COLO668 (cell line): ENCODE data around the gene MAPT.
"Not testable (repeated sequence)": the region's sequence is repeated elsewhere in the genome, so short reads cannot be mapped to it uniquely, and the experiment has no call there.

Experiments used
- DNase-seq: peaks from one replicate; lab custom pipeline; 2025; ENCODE audit not compliant: unreplicated experiment; lab: John Stamatoyannopoulos, UW

MAPT gene

DNA sequence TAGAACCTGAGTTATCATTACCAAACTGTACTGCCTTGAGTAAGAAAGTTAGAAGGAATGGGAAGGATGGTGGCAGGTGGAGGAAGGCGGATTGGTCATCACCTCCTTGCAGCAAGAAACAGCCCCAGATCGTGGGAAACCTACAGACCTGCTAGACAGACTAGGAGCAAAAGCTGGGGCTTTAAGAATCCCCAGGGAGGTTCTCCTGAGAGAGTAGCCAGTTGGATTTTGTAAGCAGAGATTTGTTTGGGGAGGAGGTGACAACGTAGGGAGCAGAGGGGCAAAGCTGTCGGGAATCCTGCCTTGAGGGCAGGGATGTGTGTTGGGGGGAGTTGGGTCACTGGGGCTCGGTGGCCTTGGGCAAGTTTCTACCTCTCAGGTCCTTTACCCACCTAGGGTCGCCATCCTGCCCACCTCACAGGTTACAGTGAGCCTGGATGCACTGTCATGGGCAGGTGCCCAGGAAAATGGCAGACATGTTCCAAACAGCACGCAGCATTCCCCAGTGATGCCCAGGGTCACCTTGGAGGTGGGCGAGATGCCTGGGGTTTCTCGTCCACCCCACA, 55.5 kb downstream of the MAPT start:
- no peak for DNase-seq

DNA sequence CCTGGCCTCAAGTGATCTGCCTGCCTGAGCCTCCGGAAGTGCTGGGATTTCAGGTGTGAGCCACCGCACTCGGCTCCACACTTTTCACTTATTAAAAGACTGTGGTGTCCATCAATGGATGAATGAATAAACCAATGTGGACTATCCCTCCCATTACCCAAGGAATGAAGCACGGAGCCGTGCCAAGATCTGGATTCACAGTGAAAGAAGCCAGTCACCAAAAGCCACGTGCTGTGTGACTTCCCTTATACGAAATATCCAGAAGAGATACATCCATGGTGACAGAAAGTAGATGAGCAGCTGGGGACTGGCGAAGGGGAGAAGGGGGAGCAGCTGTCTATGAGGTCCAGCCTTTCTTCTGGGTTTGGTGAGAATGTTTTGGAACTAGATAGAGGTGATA, 56.5 kb downstream of the MAPT start:
- DNase-seq, result no peak

GRCh38 chr17:45951403-45951802, 57.0 kb downstream of the MAPT start:
- no peak for DNase-seq

DNA sequence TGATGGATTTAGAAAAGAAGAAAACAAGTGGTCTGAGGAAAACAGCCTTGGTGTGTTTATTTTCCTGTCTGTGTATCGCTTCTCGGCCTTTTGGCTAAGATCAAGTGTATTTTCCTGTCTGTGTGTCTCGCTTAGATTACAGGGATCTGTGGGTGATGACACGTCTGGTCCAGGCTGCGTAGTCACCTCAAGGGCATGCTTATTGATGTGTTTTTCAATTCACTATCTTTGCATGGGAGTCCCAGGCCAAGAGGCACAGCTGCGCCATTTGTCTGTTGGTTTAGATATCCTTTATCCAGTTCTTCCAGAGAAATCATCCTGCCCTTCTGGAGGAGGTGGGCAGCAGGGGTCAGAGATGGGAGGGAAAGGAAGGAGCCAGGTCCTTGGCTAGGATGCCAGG, 57.6 kb downstream of the MAPT start:
- DNase-seq, result no peak

- DNase-seq, result no peak
These were observed 58.5 kb downstream of the MAPT start for GRCh38 chr17:45952814-45953320.

GRCh38 chr17:45953561-45953960, 59.2 kb downstream of the MAPT start:
- no peak for DNase-seq

DNA sequence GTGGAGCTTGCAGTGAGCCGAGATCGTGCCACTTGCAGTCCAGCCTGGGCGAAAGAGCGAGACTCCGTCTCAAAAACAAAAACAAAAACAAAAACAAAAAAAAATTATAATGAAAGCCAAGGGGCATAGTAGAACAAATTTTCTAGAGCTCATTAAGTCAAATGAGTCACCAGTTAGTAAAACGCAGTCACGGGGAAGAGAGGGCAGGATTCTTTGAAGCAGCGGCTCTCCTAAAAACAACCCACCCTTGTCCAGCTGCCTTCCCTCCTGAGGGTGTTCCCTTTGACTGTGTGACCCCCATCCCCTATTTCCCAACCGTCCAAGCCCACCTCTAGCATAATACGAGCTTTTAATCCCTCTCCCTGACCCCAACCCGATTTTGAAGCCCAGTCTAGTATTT, 60.6 kb downstream of the MAPT start:
- no peak for DNase-seq

DNA sequence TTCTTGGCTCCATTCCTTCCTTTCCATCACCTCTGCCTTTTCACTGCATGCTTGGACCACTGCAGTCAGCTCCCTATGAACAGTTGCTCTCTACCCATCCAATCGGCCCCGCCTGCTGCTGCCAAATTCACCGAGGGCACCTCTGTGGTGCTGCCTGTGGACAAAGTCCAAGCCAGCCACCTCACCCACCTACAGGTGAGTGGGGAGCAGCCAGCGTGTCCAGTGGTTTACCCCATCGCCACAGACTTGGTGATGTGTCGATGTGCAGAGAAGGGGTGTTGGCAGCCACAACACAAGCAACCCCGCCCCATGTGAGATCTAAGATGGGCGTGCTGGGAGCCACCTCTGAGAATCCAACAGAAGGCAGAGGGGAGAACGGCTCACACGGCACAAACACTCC, 61.0 kb downstream of the MAPT start:
- no peak for DNase-seq

DNA sequence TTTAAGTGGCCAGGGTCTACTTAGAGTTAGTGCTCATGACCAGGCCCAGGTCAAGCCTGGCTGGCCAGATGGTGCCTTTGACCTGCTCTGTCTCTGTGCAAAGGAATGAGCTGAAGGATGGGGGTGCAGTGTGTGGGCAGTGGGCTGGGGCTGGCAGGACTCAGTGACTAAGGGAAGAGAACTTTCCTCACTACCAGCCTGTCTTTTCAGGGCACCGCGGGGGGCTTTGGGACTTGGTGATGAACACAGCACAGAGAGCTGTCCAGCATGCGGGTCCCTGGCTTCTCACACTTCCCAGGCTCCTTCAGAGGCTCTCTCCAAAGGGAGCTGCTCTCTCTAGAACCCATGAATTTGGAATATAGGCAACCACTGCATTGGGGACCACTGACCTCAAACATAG, 61.7 kb downstream of the MAPT start:
- no peak for DNase-seq

DNA sequence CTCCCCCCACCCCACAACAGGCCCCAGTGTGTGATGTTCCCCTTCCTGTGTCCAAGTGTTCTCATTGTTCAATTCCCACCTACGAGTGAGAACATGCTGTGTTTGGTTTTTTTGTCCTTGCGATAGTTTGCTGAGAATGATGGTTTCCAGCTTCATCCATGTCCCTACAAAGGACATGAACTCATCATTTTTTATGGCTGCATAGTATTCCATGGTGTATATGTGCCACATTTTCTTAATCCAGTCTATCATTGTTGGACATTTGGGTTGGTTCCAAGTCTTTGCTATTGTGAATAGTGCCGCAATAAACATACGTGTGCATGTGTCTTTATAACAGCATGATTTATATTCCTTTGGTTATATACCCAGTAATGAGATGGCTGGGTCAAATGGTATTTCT, 62.4 kb downstream of the MAPT start:
- DNase-seq, result not testable (repeated sequence)

DNA sequence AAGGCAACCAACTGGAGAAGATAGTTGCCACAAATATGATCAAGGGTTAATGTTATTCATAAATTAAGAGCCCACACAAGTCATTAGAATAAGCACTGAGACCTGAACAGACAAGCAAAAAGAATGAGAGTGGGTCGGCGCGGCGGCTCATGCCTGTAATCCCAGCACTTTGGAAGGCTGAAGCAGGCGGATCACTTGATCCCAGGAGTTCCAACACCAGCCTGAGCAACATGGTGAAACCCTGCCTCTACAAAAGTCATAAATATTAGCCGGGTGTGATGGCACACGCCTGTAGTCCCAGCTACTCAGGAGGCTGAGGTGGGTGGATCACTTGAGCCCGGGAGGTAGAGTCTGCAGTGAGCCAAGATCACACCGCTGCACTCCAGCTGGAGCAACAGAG, 64.0 kb downstream of the MAPT start:
- no peak for DNase-seq

DNA sequence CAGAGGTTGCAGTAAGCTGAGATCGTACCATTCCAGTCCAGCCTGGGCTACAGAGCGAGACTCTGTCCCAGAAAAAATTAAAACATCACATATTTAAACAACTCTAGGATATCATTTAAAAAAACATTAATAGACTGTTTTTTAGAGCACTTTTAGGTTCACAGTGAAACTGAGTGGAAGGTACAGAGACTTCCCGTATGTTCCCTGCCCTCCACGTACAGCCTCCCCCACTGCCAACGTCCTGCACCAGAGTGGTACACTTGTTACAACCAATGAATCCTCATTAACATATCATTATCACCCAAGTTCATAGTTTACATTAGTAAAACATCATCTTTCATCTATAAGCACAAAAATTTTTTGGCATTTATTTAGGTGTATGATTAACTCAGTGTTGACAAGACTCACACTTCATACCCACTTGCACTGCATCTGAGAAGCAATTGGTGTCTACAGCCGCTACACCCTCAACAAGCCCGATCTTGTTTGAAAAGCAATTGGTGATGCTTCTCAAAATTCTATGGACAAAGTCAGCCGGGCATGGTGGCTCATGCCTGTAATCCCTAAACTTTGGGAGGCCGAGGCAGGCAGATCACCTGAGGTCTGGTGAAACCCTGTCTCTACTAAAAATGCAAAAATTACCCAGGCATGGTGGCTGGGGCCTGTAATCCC, 64.8 kb downstream of the MAPT start:
- DNase-seq, result no peak

DNA sequence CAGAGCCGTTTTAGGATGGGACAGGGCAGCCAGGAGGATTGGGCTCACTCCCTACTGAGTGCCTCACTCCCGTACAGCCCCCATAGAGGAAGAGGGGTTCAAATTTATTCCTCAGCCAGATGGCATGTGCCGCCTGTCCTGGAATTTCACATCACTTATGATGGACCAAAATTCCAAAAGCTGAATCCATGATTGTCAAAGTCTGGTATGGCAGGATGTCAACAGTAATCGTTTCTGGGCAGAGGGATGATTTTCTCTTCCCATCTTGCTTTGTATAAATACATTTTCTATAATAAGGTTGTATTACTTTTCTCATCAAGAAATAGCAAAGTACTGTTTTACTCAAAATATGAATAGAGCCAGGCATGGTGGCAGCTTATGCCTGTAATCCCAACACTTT, 66.0 kb downstream of the MAPT start:
- no peak for DNase-seq

DNA sequence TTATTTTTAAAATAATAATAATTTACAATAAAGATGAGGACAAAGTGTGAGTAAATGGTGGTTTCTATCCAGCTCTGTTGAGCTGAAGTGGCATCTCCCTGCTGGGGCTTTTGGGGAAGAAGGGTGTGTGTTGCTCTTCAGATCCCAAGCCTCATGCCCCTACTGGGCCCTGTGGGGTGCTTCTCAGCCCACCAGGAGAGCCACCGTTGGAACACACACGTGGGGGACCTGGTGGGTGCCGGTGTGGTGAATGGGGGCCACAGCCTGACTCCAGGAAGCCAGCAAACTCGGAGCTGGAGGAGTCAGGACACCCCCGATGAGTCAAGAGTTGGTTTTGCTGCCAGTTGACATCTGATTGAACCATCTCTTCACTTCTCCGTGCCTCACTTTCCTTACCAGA, 66.9 kb downstream of the MAPT start:
- no peak for DNase-seq

DNA sequence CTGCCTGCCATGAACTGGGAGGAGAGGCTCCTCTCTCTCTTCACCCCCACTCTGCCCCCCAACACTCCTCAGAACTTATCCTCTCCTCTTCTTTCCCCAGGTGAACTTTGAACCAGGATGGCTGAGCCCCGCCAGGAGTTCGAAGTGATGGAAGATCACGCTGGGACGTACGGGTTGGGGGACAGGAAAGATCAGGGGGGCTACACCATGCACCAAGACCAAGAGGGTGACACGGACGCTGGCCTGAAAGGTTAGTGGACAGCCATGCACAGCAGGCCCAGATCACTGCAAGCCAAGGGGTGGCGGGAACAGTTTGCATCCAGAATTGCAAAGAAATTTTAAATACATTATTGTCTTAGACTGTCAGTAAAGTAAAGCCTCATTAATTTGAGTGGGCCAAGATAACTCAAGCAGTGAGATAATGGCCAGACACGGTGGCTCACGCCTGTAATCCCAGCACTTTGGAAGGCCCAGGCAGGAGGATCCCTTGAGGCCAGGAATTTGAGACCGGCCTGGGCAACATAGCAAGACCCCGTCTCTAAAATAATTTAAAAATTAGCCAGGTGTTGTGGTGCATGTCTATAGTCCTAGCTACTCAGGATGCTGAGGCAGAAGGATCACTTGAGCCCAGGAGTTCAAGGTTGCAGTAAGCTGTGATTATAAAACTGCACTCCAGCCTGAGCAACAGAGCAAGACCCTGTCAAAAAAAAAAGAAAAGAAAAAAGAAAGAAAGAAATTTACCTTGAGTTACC, 68.0 kb downstream of the MAPT start:
- no peak for DNase-seq

GRCh38 chr17:45963283-45963682, 68.9 kb downstream of the MAPT start:
- no peak for DNase-seq

GRCh38 chr17:45963889-45964288, 69.5 kb downstream of the MAPT start:
- no peak for DNase-seq

DNA sequence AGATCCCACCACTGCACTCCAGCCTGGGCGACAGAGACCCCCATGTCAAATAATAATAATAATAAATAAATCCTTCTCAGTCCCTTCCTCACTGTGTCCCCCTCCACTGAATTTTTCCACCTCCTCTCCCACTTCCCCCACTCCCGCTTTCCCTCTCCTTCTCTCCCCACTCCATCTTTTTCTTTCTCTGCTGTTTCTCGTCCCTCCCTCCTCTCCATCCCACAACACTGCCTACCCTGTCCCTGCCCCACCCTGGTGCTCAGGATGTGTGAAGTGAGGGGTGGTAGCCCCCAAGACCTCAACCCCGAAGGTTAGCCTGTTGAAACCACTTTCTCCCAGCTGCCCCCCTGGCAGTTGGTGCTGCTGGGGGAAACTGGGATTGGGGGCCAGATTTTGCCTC, 70.3 kb downstream of the MAPT start:
- DNase-seq, result no peak

- no peak for DNase-seq
These were observed 71.5 kb downstream of the MAPT start for GRCh38 chr17:45965812-45966211.

DNA sequence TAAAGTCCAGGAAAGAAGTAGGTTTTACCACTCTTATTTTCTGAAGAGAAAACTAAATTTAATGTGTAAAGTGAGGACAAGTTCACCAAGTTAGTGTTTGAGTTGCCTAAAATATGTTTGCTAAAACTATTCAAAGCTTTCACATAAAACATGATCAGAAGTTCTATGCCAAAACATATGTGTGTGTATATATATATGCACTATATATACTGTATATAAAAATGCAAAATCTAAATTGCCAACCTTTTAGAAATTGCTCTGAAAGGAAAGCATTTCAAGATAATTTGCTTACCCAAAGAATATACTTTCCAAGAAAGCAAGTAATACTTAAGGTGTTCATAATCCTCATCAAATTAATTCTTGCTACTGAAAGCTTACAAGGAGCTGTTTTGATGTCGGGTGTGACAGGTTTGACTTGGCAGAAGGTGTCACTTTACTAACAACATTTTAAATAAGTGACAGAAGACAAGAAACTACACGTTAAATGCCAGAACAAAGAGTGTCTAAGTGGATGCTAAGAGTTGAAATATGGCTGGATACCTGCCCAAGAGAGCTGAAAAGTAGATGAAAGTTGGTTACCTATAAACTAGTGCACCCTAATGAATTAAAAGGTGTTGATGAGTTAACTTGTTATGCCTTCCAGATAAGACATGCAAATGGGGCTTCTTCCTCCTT, 72.4 kb downstream of the MAPT start:
- no peak for DNase-seq

DNA sequence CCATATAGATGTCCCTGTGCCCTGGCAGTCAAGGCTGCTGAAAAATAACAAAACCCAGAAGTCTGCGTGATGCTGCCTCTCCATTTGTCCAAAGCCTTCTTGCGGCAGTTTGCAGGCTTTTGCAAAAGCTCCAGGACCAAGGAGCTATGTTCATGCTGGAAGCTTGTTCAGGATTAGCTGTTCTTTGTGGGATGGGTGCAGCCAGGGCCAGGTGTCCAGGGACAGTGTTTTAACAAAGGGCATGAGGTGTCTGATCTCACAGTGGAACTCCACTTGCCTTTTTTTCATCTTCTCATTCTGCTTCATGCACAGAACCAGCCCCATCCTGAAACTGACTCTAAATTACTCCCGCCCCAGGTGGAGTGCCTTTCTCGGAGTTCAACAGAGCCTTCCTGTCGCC, 73.0 kb downstream of the MAPT start:
- no peak for DNase-seq

GRCh38 chr17:45968732-45969131, 74.4 kb downstream of the MAPT start:
- no peak for DNase-seq
